PC-3 (cell line): ENCODE measurements around the gene ARF1. TPM values are rescaled to one million over a fixed set of nuclear protein-coding genes. Genes with fewer than 3 reads are reported as not detected.

Source experiments
- ATAC-seq: fragments of 200-7000 bp; cut with Tn5 transposase; 2 replicates; pipeline ENCODE4 v1.9.1; 2020; ENCODE audit warnings: mild to moderate bottlenecking, moderate library complexity
- BruUV-seq: library from RNA; stranded (reverse); fragments of 400-500 nt; replicated peaks from 2 replicates; lab custom pipeline; 2021; lab: Mats Ljungman, UMichigan
- CTCF ChIA-PET: fragments of 300-600 bp; sonication (Branson Sonifier 250); formaldehyde crosslinking; loops from one replicate; lab custom pipeline; 2022; ENCODE audit warnings: antibody characterized with exemption; lab: Charles Lee
- POLR2A ChIA-PET: fragments of 300-600 bp; sonication (Branson Sonifier 250); formaldehyde crosslinking; loops from one replicate; lab custom pipeline; 2022; ENCODE audit warnings: antibody characterized with exemption; ENCODE audit not compliant: unreplicated experiment; lab: Charles Lee
- DNase-seq: peaks from one replicate; pipeline ENCODE4 v3.0.0-alpha.2; 2015
- H2AFZ ChIP-seq: fragments of 300-600 bp; sonication (generic); 2 replicates; pipeline ENCODE4 v1.6.0; 2016; ENCODE audit warnings: antibody characterized with exemption, low read length
- H3F3A ChIP-seq: fragments of 300-600 bp; sonication (generic); one replicate; pipeline ENCODE4 v1.6.0; 2017; ENCODE audit warnings: antibody characterized with exemption, low read length, control low read depth, mild to moderate bottlenecking; ENCODE audit not compliant: unreplicated experiment
- H3K27ac ChIP-seq: fragments of 300-600 bp; sonication (generic); 2 replicates; pipeline ENCODE4 v1.5.1; 2016; ENCODE audit warnings: mild to moderate bottlenecking, low read length
- H3K27me3 ChIP-seq: fragments of 300-600 bp; sonication (generic); 2 replicates; pipeline ENCODE4 v1.6.1; 2016; ENCODE audit warnings: low read length, mixed read lengths
- H3K36me3 ChIP-seq: fragments of 300-600 bp; sonication (generic); 2 replicates; pipeline ENCODE4 v1.6.1; 2016; ENCODE audit warnings: low read depth, mixed run types, low read length, mixed read lengths
- H3K4me1 ChIP-seq: fragments of 300-600 bp; sonication (generic); 2 replicates; pipeline ENCODE4 v1.5.1; 2016; ENCODE audit warnings: low read length; ENCODE audit not compliant: insufficient read depth
- H3K4me2 ChIP-seq: fragments of 300-600 bp; sonication (generic); 2 replicates; pipeline ENCODE4 v1.6.0; 2016; ENCODE audit warnings: low read length
- H3K4me3 ChIP-seq: fragments of 300-600 bp; sonication (generic); 2 replicates; pipeline ENCODE4 v1.5.1; 2016; ENCODE audit warnings: mild to moderate bottlenecking, low read length, mixed read lengths
- H3K79me2 ChIP-seq: fragments of 300-600 bp; sonication (generic); 2 replicates; pipeline ENCODE4 v1.6.1; 2017; ENCODE audit warnings: low read length, mixed read lengths
- H3K9ac ChIP-seq: fragments of 300-600 bp; sonication (generic); 2 replicates; pipeline ENCODE4 v1.6.0; 2016; ENCODE audit warnings: mild to moderate bottlenecking, low read length
- H3K9me2 ChIP-seq: fragments of 300-600 bp; sonication (generic); replicated peaks from 2 replicates; pipeline ENCODE4 v1.6.1; 2016; ENCODE audit warnings: mixed run types, low read length, mixed read lengths
- H3K9me3 ChIP-seq: fragments of 300-600 bp; sonication (generic); 2 replicates; pipeline ENCODE4 v1.6.1; 2016; ENCODE audit warnings: low read length, mixed read lengths
- H4K20me1 ChIP-seq: fragments of 300-600 bp; sonication (generic); 2 replicates; pipeline ENCODE4 v1.6.1; 2016; ENCODE audit warnings: low read length, mixed read lengths
- CTCF ChIP-seq: fragments of 300-600 bp; sonication (generic); conservative IDR thresholded peaks from 2 replicates; pipeline ENCODE4 v1.5.1; 2017; ENCODE audit warnings: antibody characterized with exemption, low read depth, mild to moderate bottlenecking, low read length
- EZH2 ChIP-seq: fragments of 300-600 bp; sonication (generic); IDR thresholded peaks from one replicate; pipeline ENCODE4 v1.6.1; 2017; ENCODE audit warnings: antibody characterized with exemption, mild to moderate bottlenecking, low read length; ENCODE audit not compliant: unreplicated experiment
- EZH2phosphoT487 ChIP-seq: fragments of 300-600 bp; sonication (generic); IDR thresholded peaks from 2 replicates; pipeline ENCODE4 v1.6.1; 2018; ENCODE audit warnings: mild to moderate bottlenecking, antibody characterized with exemption, low read length, borderline replicate concordance
- intact Hi-C: fragments of 100-400 bp; cut with micrococcal nuclease; formaldehyde crosslinking; loops from 2 replicates; pipeline ENCODE4 v1.9.0; 2023
- total RNA-seq: library from RNA; depleted of rRNA; stranded (reverse); fragments of >200 nt; gene quantifications from 2 replicates; pipeline ENCODE4 v1.2.3, GENCODE V29; 2014

ARF1 gene
- total RNA-seq, 1 experiment from 2014 or later, result 688 TPM

GRCh38 chr1:228112167-228112566 is 29.7 kb downstream of the ARF1 start:
- ATAC-seq (no peak), DNase-seq (no peak)
- Histone ChIP-seq H3K27me3 (no peaks in the 10 kb centered on the region), H3K79me2 (peaks cover 18% of the 10 kb centered on the region), H3K4me3 (no peak overlapping the region), H3K27ac (no peak overlapping the region), H2AFZ (no peak overlapping the region), H3K9me3 (no peaks in the 10 kb centered on the region), H3K4me2 (no peak overlapping the region), H3K9ac (no peak overlapping the region), H3K9me2 (no peaks in the 10 kb centered on the region), H3F3A (no peaks in the 10 kb centered on the region), H3K36me3 (0 out of 2 replicates have a peak, but pooled peaks cover 3% of the 10 kb centered on the region), H3K4me1 (peaks cover 17% of the 10 kb centered on the region), H4K20me1 (no peaks in the 10 kb centered on the region)
- ChIA-PET POLR2A (no interaction called here), CTCF (no interaction called here)
- no peak for TF ChIP-seq EZH2
- BruUV-seq, result no TSS peak
- intact Hi-C loops, result no loop called here

- Histone ChIP-seq H3K4me3 (no peak overlapping the region), H3K27ac (no peak overlapping the region), H3K4me1 (peaks cover 15% of the 10 kb centered on the region), H3F3A (no peaks in the 10 kb centered on the region), H3K9me2 (no peaks in the 10 kb centered on the region), H3K9me3 (peaks cover 2% of the 10 kb centered on the region), H2AFZ (no peak overlapping the region), H3K4me2 (no peak overlapping the region), H4K20me1 (no peaks in the 10 kb centered on the region), H3K9ac (no peak overlapping the region), H3K27me3 (no peaks in the 10 kb centered on the region), H3K79me2 (peaks cover 15% of the 10 kb centered on the region), H3K36me3 (0 out of 2 replicates have a peak, but pooled peaks cover under 1% of the 10 kb centered on the region)
- DNase-seq (no peak), ATAC-seq (no peak)
- POLR2A ChIA-PET, result no interaction called here
- intact Hi-C loops, result no loop called here
- CTCF ChIA-PET, result no interaction called here
- BruUV-seq, result no TSS peak
- no peak for TF ChIP-seq EZH2phosphoT487
Measured at GRCh38 chr1:228112617-228113016, 30.1 kb downstream of the ARF1 start.

GRCh38 chr1:228114827-228115226 is 32.3 kb downstream of the ARF1 start:
- H2AFZ ChIP-seq, result no peak overlapping the region
- ATAC-seq, result no peak
- intact Hi-C loops, result no loop called here
- peaks cover 5% of the 10 kb centered on the region for H3K4me1 ChIP-seq
- DNase-seq, result no peak
- H3K9me3 ChIP-seq, result peaks cover 20% of the 10 kb centered on the region
- no TSS peak for BruUV-seq
- H3K4me2 ChIP-seq, result no peak overlapping the region
- peaks cover 7% of the 10 kb centered on the region; the same call in 1 of the 2 replicates for H3K36me3 ChIP-seq
- H3K4me3 ChIP-seq, result no peak overlapping the region
- H4K20me1 ChIP-seq, result no peaks in the 10 kb centered on the region
- no peaks in the 10 kb centered on the region for H3K79me2 ChIP-seq
- ChIA-PET CTCF (no interaction called here), POLR2A (no interaction called here)
- no peak overlapping the region for H3K9ac ChIP-seq
- H3K27ac ChIP-seq, result no peak overlapping the region
- no peaks in the 10 kb centered on the region for H3K27me3 ChIP-seq
- TF ChIP-seq EZH2phosphoT487, result no peak
- no peak for TF ChIP-seq CTCF
- TF ChIP-seq EZH2, result no peak
- H3F3A ChIP-seq, result no peaks in the 10 kb centered on the region
- no peaks in the 10 kb centered on the region for H3K9me2 ChIP-seq

- no peaks in the 10 kb centered on the region for H3K9me2 ChIP-seq
- TF ChIP-seq EZH2phosphoT487, result no peak
- no peaks in the 10 kb centered on the region for H3F3A ChIP-seq
- DNase-seq (no peak), ATAC-seq (no peak)
- no peaks in the 10 kb centered on the region for H3K27me3 ChIP-seq
- no peak overlapping the region for H3K27ac ChIP-seq
- H3K9me3 ChIP-seq, result peaks cover 20% of the 10 kb centered on the region
- no peaks in the 10 kb centered on the region for H3K79me2 ChIP-seq
- CTCF ChIA-PET, result no interaction called here
- H3K4me2 ChIP-seq, result no peak overlapping the region
- H3K4me3 ChIP-seq, result no peak overlapping the region
- no TSS peak for BruUV-seq
- intact Hi-C loops, result no loop called here
- POLR2A ChIA-PET, result no interaction called here
- H4K20me1 ChIP-seq, result no peaks in the 10 kb centered on the region
- H3K36me3 ChIP-seq, result peaks cover 7% of the 10 kb centered on the region; the same call in 1 of the 2 replicates
- no peak overlapping the region for H2AFZ ChIP-seq
- no peaks in the 10 kb centered on the region for H3K4me1 ChIP-seq
- H3K9ac ChIP-seq, result no peak overlapping the region
Measured at GRCh38 chr1:228117335-228117734, 34.8 kb downstream of the ARF1 start.
